Naive thymus-derived CD8-positive, alpha-beta T cell (primary cell): ENCODE measurements around the gene LPIN1. TPM values are rescaled to one million over a fixed set of nuclear protein-coding genes. Genes with fewer than 3 reads are reported as not detected.
A peak's percentile ranks its signal among the peaks of the same experiment; 100 is the strongest.

Source experiments
- ATAC-seq, 2 donors: fragments of 150-1000 bp; cut with Tn5 transposase in 1 of 2; sonication (Bioruptor Pico), chemical (Tn5 transposase) in 1 of 2; 1 replicate in 1 of 2; 2 replicates in 1 of 2; pipeline ENCODE4 v1.10.0; 2021; ENCODE audit warnings: mild to moderate bottlenecking in 2 of 2, moderate library complexity in 2 of 2
- POLR2A ChIA-PET: fragments of 350-600 bp; sonication (Branson Sonifier 250); formaldehyde crosslinking; loops from one replicate; lab custom pipeline; 2021; ENCODE audit warnings: antibody characterized with exemption; lab: Charles Lee
- DNase-seq, 10 donors: peaks; one replicate each; pipeline versions ENCODE4 v3.0.0 to v3.0.0-alpha.2; 2020 to 2022
- H3K27ac Mint-ChIP-seq, 10 donors: one replicate each; pipeline ENCODE4 v1.8.0; 2020 to 2022; ENCODE audit warnings: mild to moderate bottlenecking in 10 of 10, mixed read lengths in 10 of 10, moderate library complexity in 4 of 10, inconsistent platforms in 1 of 10
- H3K27me3 Mint-ChIP-seq, 5 donors: one replicate each; pipeline ENCODE4 v1.8.0; 2021 to 2022; ENCODE audit warnings: mixed read lengths in 5 of 5
- H3K36me3 Mint-ChIP-seq, 3 donors: one replicate each; pipeline ENCODE4 v1.8.0; 2020 to 2022; ENCODE audit warnings: mixed read lengths in 3 of 3, mild to moderate bottlenecking in 2 of 3, inconsistent platforms in 1 of 3
- H3K4me1 Mint-ChIP-seq, 4 donors: one replicate each; pipeline ENCODE4 v1.8.0; 2021 to 2022; ENCODE audit warnings: mixed read lengths in 4 of 4
- H3K4me3 Mint-ChIP-seq, 10 donors: one replicate each; pipeline ENCODE4 v1.8.0; 2020 to 2022; ENCODE audit warnings: mild to moderate bottlenecking in 10 of 10, mixed read lengths in 10 of 10, moderate library complexity in 6 of 10, inconsistent platforms in 1 of 10
- H3K9me3 Mint-ChIP-seq, 9 donors: one replicate each; pipeline ENCODE4 v1.8.0; 2020 to 2022; ENCODE audit warnings: mixed read lengths in 9 of 9, mild to moderate bottlenecking in 3 of 9, inconsistent platforms in 1 of 9, moderate library complexity in 1 of 9
- polyA plus RNA-seq, 3 donors: library from polyadenylated mRNA; unstranded; fragments of 300-500 nt; fragmentation: Illumina TruSeq; gene quantifications; one replicate each; pipeline ENCODE4 v1.2.3, GENCODE V29; 2021
- total RNA-seq, 8 experiments: library from RNA in 2 of 8; stranded (reverse) in 2 of 8; gene quantifications; one replicate each; pipeline ENCODE4 v1.2.3 and lab custom pipeline; 2021 to 2026

The LPIN1 gene
- total and polyA plus RNA-seq, 5 experiments from 2014 or later: 15.7 to 82.4 (median 27.5) TPM

DNA sequence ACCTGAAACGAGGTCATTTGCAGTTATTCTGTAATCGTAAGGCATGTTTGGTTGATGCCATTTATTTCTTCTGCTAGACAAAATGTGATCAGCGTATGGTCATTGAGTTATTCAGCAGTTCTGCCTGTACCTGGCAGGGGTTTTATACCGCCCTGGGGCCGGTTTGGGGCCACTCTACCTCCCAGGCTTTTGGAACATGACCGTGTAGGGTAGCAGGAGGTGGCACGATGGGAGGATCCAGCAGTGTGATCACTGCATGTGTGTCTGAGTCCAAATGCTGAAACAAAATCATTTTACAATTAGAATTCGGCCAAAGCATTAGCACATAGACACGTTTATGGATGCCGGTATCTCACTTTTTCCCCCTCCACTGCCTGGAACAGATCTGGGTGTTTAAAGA lies 26.7 kb downstream of the LPIN1 start:
- Mint-ChIP-seq H3K9me3 (no peaks in the 10 kb centered on the region), H3K4me1 (peaks cover 7 to 30% (median 27%) of the 10 kb centered on the region in 4 donors), H3K27me3 (no peaks in the 10 kb centered on the region), H3K36me3 (peaks cover 7 to 78% (median 25%) of the 10 kb centered on the region in 3 donors), H3K4me3 (no peak overlapping the region), H3K27ac (peak overlapping the region in 3 of 10 donors; percentile 37 to 82 (median 51))
- DNase-seq: no peak
- ATAC-seq: no peak
- POLR2A ChIA-PET: interaction anchor here (0.6 kb wide), 1 partner anchor 18 kb away, joined by 3 read pairs; no protein-coding TSS in a partner anchor

- ATAC-seq: no peak
- Mint-ChIP-seq H3K4me3 (no peak overlapping the region), H3K36me3 (peaks cover 7 to 70% (median 25%) of the 10 kb centered on the region in 3 donors), H3K27ac (peak overlapping the region; percentile 73 to 94 (median 86)), H3K4me1 (peaks cover 12 to 38% (median 35%) of the 10 kb centered on the region in 4 donors), H3K27me3 (no peaks in the 10 kb centered on the region), H3K9me3 (no peaks in the 10 kb centered on the region)
- DNase-seq: no peak
- POLR2A ChIA-PET: interaction anchor here (0.6 to 1.5 kb wide), 4 partner anchors 19 to 645 kb away, joined by 3 to 6 read pairs (median 4); no protein-coding TSS in a partner anchor
Observed at GRCh38 chr2:11773747-11774525, 27.5 kb downstream of the LPIN1 start.

GRCh38 chr2:11774600-11774999 lies 28.2 kb downstream of the LPIN1 start:
- POLR2A ChIA-PET: interaction anchor here (0.9 to 1.5 kb wide), 3 partner anchors 21 to 646 kb away, joined by 3 to 6 read pairs (median 4); no protein-coding TSS in a partner anchor
- no peak for ATAC-seq
- Mint-ChIP-seq H3K27ac (peak overlapping the region; percentile 73 to 95 (median 86)), H3K36me3 (peaks cover 7 to 70% (median 25%) of the 10 kb centered on the region in 3 donors), H3K27me3 (no peaks in the 10 kb centered on the region), H3K9me3 (no peaks in the 10 kb centered on the region), H3K4me1 (peaks cover 15 to 44% (median 40%) of the 10 kb centered on the region in 4 donors), H3K4me3 (peak overlapping the region in 2 of 10 donors; percentile 42 to 74)
- DNase-seq: no peak

DNA sequence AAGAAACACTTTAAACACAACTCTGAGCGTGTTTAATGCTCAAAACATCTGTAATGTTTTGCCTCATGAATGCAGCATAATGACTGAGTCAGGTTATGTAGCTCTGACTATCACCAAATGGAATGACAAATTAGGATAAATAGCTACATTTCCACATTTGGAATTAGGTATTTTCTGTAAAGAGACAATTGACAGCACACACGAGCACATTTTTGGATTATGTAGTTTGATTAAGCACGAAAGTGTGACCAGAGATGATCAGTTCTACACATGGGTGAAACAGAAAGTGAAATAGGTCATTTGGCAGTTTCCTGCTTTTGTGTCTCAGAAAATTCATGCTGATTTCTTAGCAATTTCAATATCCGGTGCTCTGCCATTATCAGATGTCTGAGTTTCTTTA lies 29.0 kb downstream of the LPIN1 start:
- H3K4me3 Mint-ChIP-seq: peak overlapping the region; percentile 47 to 83 (median 76)
- H3K4me1 Mint-ChIP-seq: peaks cover 15 to 44% (median 40%) of the 10 kb centered on the region in 4 donors
- no peaks in the 10 kb centered on the region for H3K27me3 Mint-ChIP-seq
- peak overlapping the region; percentile 73 to 97 (median 94) for H3K27ac Mint-ChIP-seq
- no peaks in the 10 kb centered on the region for H3K9me3 Mint-ChIP-seq
- POLR2A ChIA-PET: interaction anchor here (1.5 kb wide), 1 partner anchor 31 kb away, joined by 4 read pairs; no protein-coding TSS in a partner anchor
- peak; percentile 64 to 72 for ATAC-seq
- DNase-seq: peak in 3 of 10 donors; percentile 42 to 58 (median 51)
- peaks cover 7 to 73% (median 31%) of the 10 kb centered on the region in 3 donors for H3K36me3 Mint-ChIP-seq

DNA sequence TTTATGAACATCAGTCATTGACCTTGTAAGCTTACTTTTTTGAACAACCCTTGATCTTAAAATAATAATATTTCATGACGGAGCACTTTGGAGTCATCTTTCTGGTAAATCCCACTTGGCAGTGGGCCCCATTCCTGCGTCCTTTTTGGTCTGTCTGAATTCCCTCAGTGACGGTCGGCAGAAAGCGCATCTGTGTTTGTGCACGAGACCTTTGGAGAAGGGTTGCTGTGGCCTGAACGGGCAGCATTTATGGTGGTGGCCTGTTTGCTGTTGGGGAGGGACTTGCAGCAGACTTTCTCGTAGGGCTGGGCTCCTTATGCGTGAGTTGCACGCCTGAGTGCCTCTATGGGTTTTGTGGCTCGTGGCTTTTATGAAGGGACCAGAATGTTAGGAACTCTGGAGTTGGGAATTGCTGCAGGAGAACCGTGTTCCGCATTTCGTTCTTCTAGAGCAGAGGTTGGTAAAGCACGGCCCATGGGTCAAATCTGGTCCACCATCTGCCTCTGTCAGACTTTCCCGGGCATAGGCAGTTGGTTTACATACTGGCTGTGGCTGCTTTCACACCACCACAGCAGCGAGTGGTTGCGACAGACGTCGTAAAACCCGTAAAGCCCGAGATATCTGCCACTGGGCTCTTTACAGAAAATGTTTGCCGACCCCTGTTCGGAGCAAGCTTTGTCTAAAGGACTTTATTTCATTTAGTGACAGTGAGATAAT lies 30.8 kb downstream of the LPIN1 start:
- Mint-ChIP-seq H3K4me1 (peaks cover 15 to 48% (median 41%) of the 10 kb centered on the region in 4 donors), H3K36me3 (peaks cover 13 to 74% (median 28%) of the 10 kb centered on the region in 3 donors), H3K27ac (peak overlapping the region in 6 of 10 donors; percentile 6 to 69 (median 24)), H3K4me3 (peak overlapping the region in 4 of 10 donors; percentile 7 to 65 (median 43)), H3K9me3 (no peaks in the 10 kb centered on the region), H3K27me3 (no peaks in the 10 kb centered on the region)
- POLR2A ChIA-PET: interaction anchor here (1.2 kb wide), 1 partner anchor 30 kb away, joined by 6 read pairs; the partner anchor contains the start of gene LPIN1
- DNase-seq (no peak), ATAC-seq (no peak)

- Mint-ChIP-seq H3K4me1 (peaks cover 15 to 48% (median 41%) of the 10 kb centered on the region in 4 donors), H3K36me3 (peaks cover 13 to 74% (median 28%) of the 10 kb centered on the region in 3 donors), H3K27me3 (no peaks in the 10 kb centered on the region), H3K9me3 (no peaks in the 10 kb centered on the region), H3K27ac (peak overlapping the region in 7 of 10 donors; percentile 8 to 82 (median 48)), H3K4me3 (peak overlapping the region in 6 of 10 donors; percentile 6 to 65 (median 32))
- no peak for DNase-seq
- ATAC-seq: no peak
- POLR2A ChIA-PET: interaction anchor here (1.2 kb wide), 1 partner anchor 79 kb away, joined by 3 read pairs; no protein-coding TSS in a partner anchor
Observed at GRCh38 chr2:11777886-11778415, 31.5 kb downstream of the LPIN1 start.

GRCh38 chr2:11778416-11778815 lies 32.0 kb downstream of the LPIN1 start:
- H3K27ac Mint-ChIP-seq: peak overlapping the region in 8 of 10 donors; percentile 2 to 82 (median 47)
- H3K36me3 Mint-ChIP-seq: peaks cover 13 to 74% (median 28%) of the 10 kb centered on the region in 3 donors
- H3K9me3 Mint-ChIP-seq: no peaks in the 10 kb centered on the region
- no peaks in the 10 kb centered on the region for H3K27me3 Mint-ChIP-seq
- peaks cover 15 to 48% (median 41%) of the 10 kb centered on the region in 4 donors for H3K4me1 Mint-ChIP-seq
- DNase-seq (no peak), ATAC-seq (no peak)
- peak overlapping the region in 7 of 10 donors; percentile 1 to 65 (median 22) for H3K4me3 Mint-ChIP-seq
- POLR2A ChIA-PET: interaction anchor here (1.2 kb wide), 1 partner anchor 79 kb away, joined by 3 read pairs; no protein-coding TSS in a partner anchor

DNA sequence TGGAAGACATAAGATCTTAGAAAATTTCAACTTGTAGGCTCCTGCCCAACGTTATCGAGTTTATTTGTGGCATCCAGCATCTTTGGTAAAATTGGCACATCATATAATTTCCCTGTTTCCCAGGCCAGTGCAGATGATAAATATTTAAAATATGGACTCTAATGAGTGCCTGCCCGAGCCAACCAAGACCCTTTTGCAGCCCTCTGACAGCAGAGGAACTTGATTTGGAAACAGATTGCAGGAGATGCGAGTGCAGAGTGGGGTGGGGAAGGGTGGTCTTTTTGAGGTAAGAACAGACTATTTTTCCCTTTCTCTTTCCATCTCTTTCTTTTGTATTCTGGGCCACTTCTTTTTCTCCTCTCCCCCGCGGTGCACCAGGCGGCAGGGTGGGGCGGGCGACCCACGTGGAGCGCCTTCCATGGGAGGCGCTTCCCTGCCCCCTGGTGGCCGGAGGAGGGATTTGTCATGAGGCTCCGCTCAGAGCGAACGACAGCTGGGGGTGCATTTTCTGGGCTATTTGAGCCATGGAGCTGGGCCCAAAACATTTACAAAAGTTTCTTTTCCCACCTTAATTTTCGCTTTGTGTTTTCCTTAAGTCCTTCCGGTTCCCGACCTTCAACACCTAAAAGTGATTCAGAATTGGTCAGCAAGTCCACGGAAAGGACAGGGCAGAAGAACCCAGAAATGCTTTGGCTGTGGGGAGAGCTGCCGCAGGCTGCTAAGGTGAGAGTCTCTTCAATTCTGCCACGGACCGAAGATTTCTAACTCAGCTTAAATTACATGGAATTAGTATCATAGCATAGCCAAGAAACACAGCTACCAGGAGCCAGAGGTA lies 32.7 kb downstream of the LPIN1 start:
- ATAC-seq: peak; percentile 95 to 97
- POLR2A ChIA-PET: interaction anchor here (0.9 to 1.5 kb wide), 5 partner anchors 32 to 90 kb away, joined by 3 to 6 read pairs (median 3); no protein-coding TSS in a partner anchor

GRCh38 chr2:11781602-11782001 lies 35.2 kb downstream of the LPIN1 start:
- POLR2A ChIA-PET: no interaction called here
- Mint-ChIP-seq H3K4me1 (peaks cover 13 to 26% (median 23%) of the 10 kb centered on the region in 4 donors), H3K36me3 (peaks cover 6 to 86% (median 35%) of the 10 kb centered on the region in 3 donors), H3K27me3 (no peaks in the 10 kb centered on the region), H3K4me3 (no peak overlapping the region), H3K27ac (no peak overlapping the region), H3K9me3 (no peaks in the 10 kb centered on the region)
- ATAC-seq: no peak
- DNase-seq: no peak

More for the DNA sequence above, 32.7 kb downstream of the LPIN1 start:
- peaks cover 15 to 45% (median 39%) of the 10 kb centered on the region in 4 donors for H3K4me1 Mint-ChIP-seq
- peak overlapping the region in 7 of 10 donors; percentile 3 to 65 (median 43) for H3K4me3 Mint-ChIP-seq
- peak overlapping the region in 6 of 10 donors; percentile 2 to 80 (median 51) for H3K27ac Mint-ChIP-seq
- H3K27me3 Mint-ChIP-seq: no peaks in the 10 kb centered on the region
- peaks cover 6 to 74% (median 28%) of the 10 kb centered on the region in 3 donors for H3K36me3 Mint-ChIP-seq
- DNase-seq: peak; percentile 68 to 92 (median 84)
- no peaks in the 10 kb centered on the region for H3K9me3 Mint-ChIP-seq

- Mint-ChIP-seq H3K9me3 (no peaks in the 10 kb centered on the region), H3K27me3 (no peaks in the 10 kb centered on the region), H3K36me3 (peaks cover 15 to 98% (median 51%) of the 10 kb centered on the region in 3 donors), H3K4me3 (no peak overlapping the region), H3K4me1 (peaks cover under 1 to 7% (median 4%) of the 10 kb centered on the region in 4 donors), H3K27ac (peak overlapping the region in 1 of 10 donors; percentile 66)
- POLR2A ChIA-PET: no interaction called here
- DNase-seq (no peak), ATAC-seq (no peak)
Observed at GRCh38 chr2:11784280-11784679, 37.8 kb downstream of the LPIN1 start.
